ENCODE measurements around the gene PSMB7. TPM values are rescaled to one million over a fixed set of nuclear protein-coding genes. Genes with fewer than 3 reads are reported as not detected.

PSMB7 gene
- total and polyA plus RNA-seq, 2 donors from 2014 or later: 105 to 250 TPM

- no peak for FAIRE-seq
- H3K27ac ChIP-seq (ENCODE audit: low read depth in 2 of 2, low read length in 2 of 2): no peak overlapping the region
- no peak overlapping the region for H3K9ac ChIP-seq (ENCODE audit: low read length in 3 of 3)
- no peaks in the 10 kb centered on the region for H3K36me3 ChIP-seq (ENCODE audit: control insufficient read depth in 2 of 3, insufficient read depth in 3 of 3, low read length in 3 of 3)
- no peaks in the 10 kb centered on the region for H3K9me3 ChIP-seq (ENCODE audit: control insufficient read depth in 2 of 3, insufficient read depth in 1 of 3, low read length in 3 of 3)
- no peak for DNase-seq
- H3K4me1 ChIP-seq (ENCODE audit: control insufficient read depth in 2 of 3, insufficient read depth in 2 of 3, low read depth in 1 of 3, low read length in 3 of 3): peaks cover 0 to 37% (median 24%) of the 10 kb centered on the region in 3 donors
- no peak overlapping the region for H3K4me3 ChIP-seq (ENCODE audit: low read length in 3 of 3)
- TF ChIP-seq, protein P1, sequence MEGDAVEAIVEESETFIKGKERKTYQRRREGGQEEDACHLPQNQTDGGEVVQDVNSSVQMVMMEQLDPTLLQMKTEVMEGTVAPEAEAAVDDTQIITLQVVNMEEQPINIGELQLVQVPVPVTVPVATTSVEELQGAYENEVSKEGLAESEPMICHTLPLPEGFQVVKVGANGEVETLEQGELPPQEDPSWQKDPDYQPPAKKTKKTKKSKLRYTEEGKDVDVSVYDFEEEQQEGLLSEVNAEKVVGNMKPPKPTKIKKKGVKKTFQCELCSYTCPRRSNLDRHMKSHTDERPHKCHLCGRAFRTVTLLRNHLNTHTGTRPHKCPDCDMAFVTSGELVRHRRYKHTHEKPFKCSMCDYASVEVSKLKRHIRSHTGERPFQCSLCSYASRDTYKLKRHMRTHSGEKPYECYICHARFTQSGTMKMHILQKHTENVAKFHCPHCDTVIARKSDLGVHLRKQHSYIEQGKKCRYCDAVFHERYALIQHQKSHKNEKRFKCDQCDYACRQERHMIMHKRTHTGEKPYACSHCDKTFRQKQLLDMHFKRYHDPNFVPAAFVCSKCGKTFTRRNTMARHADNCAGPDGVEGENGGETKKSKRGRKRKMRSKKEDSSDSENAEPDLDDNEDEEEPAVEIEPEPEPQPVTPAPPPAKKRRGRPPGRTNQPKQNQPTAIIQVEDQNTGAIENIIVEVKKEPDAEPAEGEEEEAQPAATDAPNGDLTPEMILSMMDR (IDR thresholded peaks at IDR 0.05; ENCODE audit: borderline replicate concordance, extremely low read depth, insufficient read depth): no peak
- H3K27me3 ChIP-seq (ENCODE audit: control insufficient read depth, insufficient read depth, low read length): no peaks in the 10 kb centered on the region
- intact Hi-C loops (cut with DNase I): no loop called here
Observed at GRCh38 chr9:124390794-124391658, 24.2 kb downstream of the PSMB7 start.

DNA sequence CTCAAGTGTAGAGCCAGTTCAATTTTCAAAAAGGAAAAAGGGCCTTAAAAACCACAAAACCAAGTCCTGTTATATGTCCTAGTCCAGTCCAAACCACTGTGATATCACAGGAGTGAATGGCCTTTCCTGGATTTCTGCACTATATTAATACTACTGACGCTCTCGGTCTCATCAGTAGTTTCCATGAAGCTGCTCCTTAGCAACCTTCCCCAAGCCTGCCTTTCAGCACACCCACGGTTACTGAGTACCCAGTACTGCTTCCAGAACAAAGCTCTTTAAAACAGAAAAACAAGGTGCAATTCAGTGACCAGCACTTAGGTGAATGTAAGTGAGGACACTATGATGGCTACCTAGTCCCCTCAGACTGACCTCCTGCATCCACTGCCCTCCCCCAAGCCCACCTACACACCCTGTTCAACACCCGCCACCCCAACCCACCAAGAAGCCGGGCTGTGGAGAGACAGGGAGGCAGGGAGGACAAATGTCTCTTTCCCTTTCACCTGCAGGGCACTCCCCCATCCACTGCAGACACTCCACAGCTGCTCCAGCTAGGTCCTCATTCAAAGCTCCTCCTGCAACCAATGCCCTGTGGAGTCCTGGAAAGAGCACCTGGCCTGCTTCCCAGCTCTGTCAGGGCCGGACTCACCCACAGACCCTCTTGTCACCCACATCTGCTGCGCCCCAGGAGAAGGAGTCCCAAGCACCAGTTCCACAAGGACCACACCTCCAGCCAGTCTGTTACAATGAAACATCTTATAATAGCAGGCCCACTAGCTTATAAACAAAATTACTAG is 25.9 kb downstream of the PSMB7 start:
- H3K9me3 ChIP-seq (ENCODE audit: control insufficient read depth in 2 of 3, insufficient read depth in 1 of 3, low read length in 3 of 3): no peaks in the 10 kb centered on the region
- H3K4me1 ChIP-seq (ENCODE audit: control insufficient read depth in 2 of 3, insufficient read depth in 2 of 3, low read depth in 1 of 3, low read length in 3 of 3): peaks cover 0 to 37% (median 26%) of the 10 kb centered on the region in 3 donors
- FAIRE-seq (no peak), DNase-seq (no peak)
- H3K27ac ChIP-seq (ENCODE audit: low read depth in 2 of 2, low read length in 2 of 2): peak overlapping the region; percentile 0 to 2
- no peak overlapping the region for H3K9ac ChIP-seq (ENCODE audit: low read length in 3 of 3)
- H3K36me3 ChIP-seq (ENCODE audit: control insufficient read depth in 2 of 3, insufficient read depth in 3 of 3, low read length in 3 of 3): no peaks in the 10 kb centered on the region
- intact Hi-C loops (cut with DNase I): no loop called here
- TF ChIP-seq, protein P1 (IDR thresholded peaks at IDR 0.05; ENCODE audit: borderline replicate concordance, extremely low read depth, insufficient read depth): no peak
- no peak overlapping the region for H3K4me3 ChIP-seq (ENCODE audit: low read length in 3 of 3)
- H3K27me3 ChIP-seq (ENCODE audit: control insufficient read depth, insufficient read depth, low read length): no peaks in the 10 kb centered on the region

- intact Hi-C loops (cut with DNase I): no loop called here
- H3K9me3 ChIP-seq (ENCODE audit: control insufficient read depth in 2 of 3, insufficient read depth in 1 of 3, low read length in 3 of 3): no peaks in the 10 kb centered on the region
- TF ChIP-seq, protein P1 (IDR thresholded peaks at IDR 0.05; ENCODE audit: borderline replicate concordance, extremely low read depth, insufficient read depth): no peak
- peaks cover 0 to 7% (median 0%) of the 10 kb centered on the region in 3 donors for H3K36me3 ChIP-seq (ENCODE audit: control insufficient read depth in 2 of 3, insufficient read depth in 3 of 3, low read length in 3 of 3)
- FAIRE-seq (no peak), DNase-seq (no peak)
- H3K9ac ChIP-seq (ENCODE audit: low read length in 3 of 3): no peak overlapping the region
- peak overlapping the region; percentile 6 to 61 for H3K27ac ChIP-seq (ENCODE audit: low read depth in 2 of 2, low read length in 2 of 2)
- no peaks in the 10 kb centered on the region for H3K27me3 ChIP-seq (ENCODE audit: control insufficient read depth, insufficient read depth, low read length)
- no peak overlapping the region for H3K4me3 ChIP-seq (ENCODE audit: low read length in 3 of 3)
- peaks cover 0 to 37% (median 26%) of the 10 kb centered on the region in 3 donors for H3K4me1 ChIP-seq (ENCODE audit: control insufficient read depth in 2 of 3, insufficient read depth in 2 of 3, low read depth in 1 of 3, low read length in 3 of 3)
Observed at GRCh38 chr9:124388275-124389048, 26.8 kb downstream of the PSMB7 start.

All from kidney (tissue), 14 donors.